ENCODE results near the gene TTC39C. TPM values are rescaled to one million over a fixed set of nuclear protein-coding genes. Genes with fewer than 3 reads are reported as not detected.
"Not testable (repeated sequence)": the region's sequence is repeated elsewhere in the genome, so short reads cannot be mapped to it uniquely, and the experiment has no call there.

Gene TTC39C
- total RNA-seq, 1 experiment from 2014 or later, result 24.7 TPM

DNA sequence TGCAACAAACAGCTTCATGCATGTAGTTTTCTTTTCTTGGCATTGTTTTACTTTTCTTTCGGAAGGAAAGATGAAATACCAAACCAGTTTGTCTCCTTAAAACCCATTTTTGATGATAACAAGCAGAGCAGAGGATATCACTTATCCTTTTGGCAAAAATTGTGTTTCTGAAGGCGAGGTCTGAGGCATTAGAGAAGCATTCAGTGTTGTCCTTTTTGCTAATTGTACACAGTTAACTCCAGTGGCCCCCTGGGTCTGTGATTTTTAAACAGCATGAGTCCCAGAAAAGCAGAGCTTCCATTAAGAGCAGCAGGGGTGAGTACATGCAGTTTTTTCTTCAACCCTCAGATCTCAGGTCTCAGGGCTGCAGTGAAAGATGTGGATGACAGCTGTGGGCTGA lies 41.3 kb downstream of the TTC39C start:
- no peaks in the 10 kb centered on the region for H3K27me3 ChIP-seq (ENCODE audit: low read length)
- no peak overlapping the region for H3K27ac ChIP-seq (ENCODE audit: low read length)
- intact Hi-C loops (cut with micrococcal nuclease), result no loop called here
- no peaks in the 10 kb centered on the region for H3K9me3 ChIP-seq (ENCODE audit: low read length)
- no TSS peak for BruUV-seq (replicated peaks)
- H4K20me1 ChIP-seq (ENCODE audit: low read length), result peaks cover 3% of the 10 kb centered on the region; the same call in 1 of the 2 replicates
- H3K4me2 ChIP-seq (ENCODE audit: low read length), result no peak overlapping the region
- TF ChIP-seq, protein P1, sequence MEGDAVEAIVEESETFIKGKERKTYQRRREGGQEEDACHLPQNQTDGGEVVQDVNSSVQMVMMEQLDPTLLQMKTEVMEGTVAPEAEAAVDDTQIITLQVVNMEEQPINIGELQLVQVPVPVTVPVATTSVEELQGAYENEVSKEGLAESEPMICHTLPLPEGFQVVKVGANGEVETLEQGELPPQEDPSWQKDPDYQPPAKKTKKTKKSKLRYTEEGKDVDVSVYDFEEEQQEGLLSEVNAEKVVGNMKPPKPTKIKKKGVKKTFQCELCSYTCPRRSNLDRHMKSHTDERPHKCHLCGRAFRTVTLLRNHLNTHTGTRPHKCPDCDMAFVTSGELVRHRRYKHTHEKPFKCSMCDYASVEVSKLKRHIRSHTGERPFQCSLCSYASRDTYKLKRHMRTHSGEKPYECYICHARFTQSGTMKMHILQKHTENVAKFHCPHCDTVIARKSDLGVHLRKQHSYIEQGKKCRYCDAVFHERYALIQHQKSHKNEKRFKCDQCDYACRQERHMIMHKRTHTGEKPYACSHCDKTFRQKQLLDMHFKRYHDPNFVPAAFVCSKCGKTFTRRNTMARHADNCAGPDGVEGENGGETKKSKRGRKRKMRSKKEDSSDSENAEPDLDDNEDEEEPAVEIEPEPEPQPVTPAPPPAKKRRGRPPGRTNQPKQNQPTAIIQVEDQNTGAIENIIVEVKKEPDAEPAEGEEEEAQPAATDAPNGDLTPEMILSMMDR (conservative IDR thresholded peaks at IDR 0.05; ENCODE audit: low read depth, low read length), result no peak
- TF ChIP-seq EZH2 (IDR thresholded peaks at IDR 0.05; ENCODE audit: low read length, unreplicated experiment) (no peak), EZH2phosphoT487 (IDR thresholded peaks at IDR 0.05; ENCODE audit: borderline replicate concordance, low read length) (no peak)
- DNase-seq, result no peak
- no peaks in the 10 kb centered on the region for H3K36me3 ChIP-seq (ENCODE audit: low read depth, low read length)
- no peaks in the 10 kb centered on the region for H3K9me2 ChIP-seq (replicated peaks; ENCODE audit: low read length)
- no peak overlapping the region for H3K9ac ChIP-seq (ENCODE audit: low read length)
- H3F3A ChIP-seq (ENCODE audit: low read length, unreplicated experiment), result no peaks in the 10 kb centered on the region
- ChIA-PET POLR2A (ENCODE audit: unreplicated experiment) (no interaction called here), CTCF (no interaction called here)
- H3K4me1 ChIP-seq (ENCODE audit: insufficient read depth, low read length), result peaks cover 20% of the 10 kb centered on the region
- H2AFZ ChIP-seq (ENCODE audit: low read length), result no peak overlapping the region
- no peak for ATAC-seq
- no peak overlapping the region for H3K4me3 ChIP-seq (ENCODE audit: low read length)
- H3K79me2 ChIP-seq (ENCODE audit: low read length), result peaks cover 27% of the 10 kb centered on the region

DNA sequence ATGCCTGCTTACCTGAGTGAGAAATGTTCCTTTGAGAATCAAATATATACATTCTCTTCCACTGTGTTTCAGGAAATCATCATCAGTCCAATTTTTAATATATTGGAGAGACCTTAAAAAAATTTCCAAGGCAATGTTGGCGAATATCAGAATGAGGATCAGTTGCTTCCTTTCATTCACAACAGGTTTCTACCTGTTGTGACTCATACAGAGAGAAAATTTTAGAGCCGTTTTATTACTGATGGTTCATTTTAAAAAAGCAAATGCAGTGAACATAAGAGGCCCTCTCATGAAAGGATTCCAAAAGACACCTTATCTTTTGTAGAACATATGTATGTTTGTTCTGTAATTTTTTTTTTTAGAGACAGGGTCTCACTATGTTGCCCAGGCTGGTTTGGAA lies 42.0 kb downstream of the TTC39C start:
- no peak for ATAC-seq
- intact Hi-C loops (cut with micrococcal nuclease), result no loop called here
- Histone ChIP-seq H3K27me3 (ENCODE audit: low read length) (no peaks in the 10 kb centered on the region), H4K20me1 (ENCODE audit: low read length) (peaks cover 3% of the 10 kb centered on the region; the same call in 1 of the 2 replicates), H3F3A (ENCODE audit: low read length, unreplicated experiment) (no peaks in the 10 kb centered on the region), H3K9ac (ENCODE audit: low read length) (no peak overlapping the region), H3K27ac (ENCODE audit: low read length) (no peak overlapping the region), H3K9me2 (replicated peaks; ENCODE audit: low read length) (no peaks in the 10 kb centered on the region), H2AFZ (ENCODE audit: low read length) (no peak overlapping the region), H3K36me3 (ENCODE audit: low read depth, low read length) (no peaks in the 10 kb centered on the region), H3K4me3 (ENCODE audit: low read length) (no peak overlapping the region), H3K4me2 (ENCODE audit: low read length) (no peak overlapping the region), H3K4me1 (ENCODE audit: insufficient read depth, low read length) (peaks cover 14% of the 10 kb centered on the region), H3K79me2 (ENCODE audit: low read length) (peaks cover 27% of the 10 kb centered on the region), H3K9me3 (ENCODE audit: low read length) (no peaks in the 10 kb centered on the region)
- POLR2A ChIA-PET (ENCODE audit: unreplicated experiment), result no interaction called here
- BruUV-seq (replicated peaks), result no TSS peak
- CTCF ChIA-PET, result no interaction called here
- TF ChIP-seq EZH2phosphoT487 (IDR thresholded peaks at IDR 0.05; ENCODE audit: borderline replicate concordance, low read length), result no peak
- TF ChIP-seq EZH2 (IDR thresholded peaks at IDR 0.05; ENCODE audit: low read length, unreplicated experiment), result no peak
- TF ChIP-seq, protein P1 (conservative IDR thresholded peaks at IDR 0.05; ENCODE audit: low read depth, low read length), result no peak
- DNase-seq, result no peak

DNA sequence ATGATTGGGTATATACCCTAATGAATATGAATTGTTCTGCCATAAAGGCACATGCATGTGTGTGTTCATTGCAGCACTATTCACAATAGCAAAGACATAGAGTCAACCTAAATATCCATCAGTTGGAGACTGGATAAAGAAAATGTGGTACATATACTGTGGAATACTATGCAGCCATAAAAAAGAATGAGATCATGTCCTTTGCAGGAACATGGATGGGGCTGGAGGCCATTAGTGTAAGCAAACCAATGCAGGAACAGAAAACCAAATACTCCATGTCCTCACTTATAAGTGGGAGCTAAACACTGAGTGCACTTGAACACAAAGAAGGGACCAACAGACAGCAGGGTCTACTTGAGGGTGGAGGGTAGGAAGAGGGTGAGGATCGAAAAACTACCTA lies 43.2 kb downstream of the TTC39C start:
- H3K79me2 ChIP-seq (ENCODE audit: low read length), result peaks cover 24% of the 10 kb centered on the region
- CTCF ChIA-PET, result no interaction called here
- H3F3A ChIP-seq (ENCODE audit: low read length, unreplicated experiment), result no peaks in the 10 kb centered on the region
- no peaks in the 10 kb centered on the region for H3K27me3 ChIP-seq (ENCODE audit: low read length)
- H3K9me2 ChIP-seq (replicated peaks; ENCODE audit: low read length), result no peaks in the 10 kb centered on the region
- intact Hi-C loops (cut with micrococcal nuclease), result no loop called here
- H3K4me3 ChIP-seq (ENCODE audit: low read length), result no peak overlapping the region
- no peak overlapping the region for H3K9ac ChIP-seq (ENCODE audit: low read length)
- H3K4me2 ChIP-seq (ENCODE audit: low read length), result no peak overlapping the region
- no peak for TF ChIP-seq EZH2phosphoT487 (IDR thresholded peaks at IDR 0.05; ENCODE audit: borderline replicate concordance, low read length)
- TF ChIP-seq, protein P1 (conservative IDR thresholded peaks at IDR 0.05; ENCODE audit: low read depth, low read length), result no peak
- no peak for TF ChIP-seq EZH2 (IDR thresholded peaks at IDR 0.05; ENCODE audit: low read length, unreplicated experiment)
- no peaks in the 10 kb centered on the region for H3K9me3 ChIP-seq (ENCODE audit: low read length)
- peaks cover 1% of the 10 kb centered on the region; the same call in 1 of the 2 replicates for H3K4me1 ChIP-seq (ENCODE audit: insufficient read depth, low read length)
- DNase-seq (no peak), ATAC-seq (no peak)
- H3K36me3 ChIP-seq (ENCODE audit: low read depth, low read length), result no peaks in the 10 kb centered on the region
- no peak overlapping the region for H2AFZ ChIP-seq (ENCODE audit: low read length)
- POLR2A ChIA-PET (ENCODE audit: unreplicated experiment), result no interaction called here
- BruUV-seq (replicated peaks), result no TSS peak
- no peaks in the 10 kb centered on the region for H4K20me1 ChIP-seq (ENCODE audit: low read length)
- H3K27ac ChIP-seq (ENCODE audit: low read length), result no peak overlapping the region

DNA sequence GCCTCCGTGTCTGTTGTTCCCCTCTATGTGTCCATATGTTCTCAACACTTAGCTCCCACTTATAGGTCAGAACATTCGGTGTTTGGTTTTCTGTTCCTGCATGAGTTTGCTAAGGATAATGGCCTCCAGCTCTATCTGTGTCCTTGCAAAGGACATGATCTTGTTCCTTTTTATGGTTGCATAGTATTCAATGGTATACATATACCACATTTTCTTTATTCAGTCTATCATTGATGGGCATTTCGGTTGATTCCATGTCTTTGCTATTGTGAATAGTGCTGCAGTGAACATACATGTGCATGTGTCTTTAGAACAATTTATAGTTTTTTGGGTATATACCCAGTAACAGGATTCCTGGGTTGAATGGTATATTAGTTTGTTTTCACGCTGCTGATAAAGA lies 44.8 kb downstream of the TTC39C start:
- H3K4me1 ChIP-seq (ENCODE audit: insufficient read depth, low read length); H3K27ac ChIP-seq (ENCODE audit: low read length); H3K4me2 ChIP-seq (ENCODE audit: low read length); H4K20me1 ChIP-seq (ENCODE audit: low read length); H3K4me3 ChIP-seq (ENCODE audit: low read length); H3K27me3 ChIP-seq (ENCODE audit: low read length); POLR2A ChIA-PET (ENCODE audit: unreplicated experiment); ATAC-seq; DNase-seq; H3F3A ChIP-seq (ENCODE audit: low read length, unreplicated experiment); CTCF ChIA-PET; H2AFZ ChIP-seq (ENCODE audit: low read length); H3K36me3 ChIP-seq (ENCODE audit: low read depth, low read length); H3K9me2 ChIP-seq (replicated peaks; ENCODE audit: low read length); H3K9me3 ChIP-seq (ENCODE audit: low read length); intact Hi-C loops (cut with micrococcal nuclease); H3K9ac ChIP-seq (ENCODE audit: low read length); BruUV-seq (replicated peaks): not testable (repeated sequence)
- peaks cover 15% of the 10 kb centered on the region; the same call in 1 of the 2 replicates for H3K79me2 ChIP-seq (ENCODE audit: low read length)

Data from PC-3 (cell line).